Endothelial cell of umbilical vein (primary cell): ENCODE data around the gene LRRC3C. TPM values are rescaled to one million over a fixed set of nuclear protein-coding genes. Genes with fewer than 3 reads are reported as not detected.

Experiments used
- BruUV-seq: library from RNA; stranded (reverse); fragments of 400-500 nt; replicated peaks from 2 replicates; lab custom pipeline; 2021; lab: Mats Ljungman, UMichigan
- CTCF ChIA-PET: fragments of 300-600, 350-600 bp; sonication (Branson Sonifier 250); formaldehyde crosslinking; loops from one replicate; lab custom pipeline; 2021; ENCODE audit warnings: antibody characterized with exemption, inconsistent platforms; lab: Charles Lee
- POLR2A ChIA-PET: fragments of 300-600, 350-600 bp; sonication (Branson Sonifier 250); formaldehyde crosslinking; loops from one replicate; lab custom pipeline; 2021; ENCODE audit warnings: antibody characterized with exemption, inconsistent platforms; lab: Charles Lee
- DNase-seq: peaks from one replicate; pipeline ENCODE4 v3.0.0-alpha.2; 2011; ENCODE audit warnings: low read depth, low spot score
- FAIRE-seq: peaks from 2 replicates; lab custom pipeline; 2011; peaks lifted over from hg19 to GRCh38; lab: Jason Lieb, UNC
- H2AFZ ChIP-seq: 2 replicates; pipeline ENCODE4 v1.6.0; 2012; ENCODE audit warnings: low read depth, low read length, control low read depth, inconsistent platforms
- H3K27ac ChIP-seq: 2 replicates; pipeline ENCODE4 v1.5.1; 2011; ENCODE audit warnings: low read depth, mild to moderate bottlenecking, control low read depth, low read length, moderate library complexity; ENCODE audit not compliant: insufficient read depth
- H3K27me3 ChIP-seq, 2 experiments: 2 replicates each; pipeline versions ENCODE4 v1.6.0 to v1.6.1; 2011; ENCODE audit warnings: low read length in 2 of 2, mixed read lengths in 1 of 2; ENCODE audit not compliant: control insufficient read depth in 2 of 2, insufficient read depth in 2 of 2
- H3K36me3 ChIP-seq, 2 experiments: 2 replicates in 1 of 2; 3 replicates in 1 of 2; pipeline ENCODE4 v1.5.1; 2011; ENCODE audit warnings: low read length in 2 of 2, mild to moderate bottlenecking in 1 of 2, moderate library complexity in 1 of 2; ENCODE audit not compliant: control insufficient read depth in 2 of 2, insufficient read depth in 2 of 2; ENCODE audit errors: extremely low read depth in 1 of 2
- H3K4me1 ChIP-seq: 3 replicates; pipeline ENCODE4 v1.5.1; 2011; ENCODE audit warnings: mild to moderate bottlenecking, low read length; ENCODE audit not compliant: control insufficient read depth, insufficient read depth; ENCODE audit errors: extremely low read depth
- H3K4me2 ChIP-seq: 2 replicates; pipeline ENCODE4 v1.6.1; 2011; ENCODE audit warnings: low read length, control low read depth, mixed read lengths; ENCODE audit not compliant: insufficient read depth
- H3K4me3 ChIP-seq, 3 experiments: fragments of 200-600 bp in 1 of 3; sonication (generic), shearing (Covaris generic) in 1 of 3; replicated peaks in 1 of 3; 2 replicates each; pipeline ENCODE4 v1.5.1; 2011 to 2016; ENCODE audit warnings: control low read depth in 3 of 3, low read length in 3 of 3, mild to moderate bottlenecking in 2 of 3, inconsistent platforms in 1 of 3, low read depth in 1 of 3, moderate library complexity in 1 of 3; ENCODE audit not compliant: insufficient read depth in 1 of 3
- H3K79me2 ChIP-seq: 2 replicates; pipeline ENCODE4 v1.6.0; 2012; ENCODE audit warnings: low read length, inconsistent platforms; ENCODE audit not compliant: control insufficient read depth, insufficient read depth
- H3K9ac ChIP-seq: replicated peaks from 2 replicates; pipeline ENCODE3; 2011; ENCODE audit warnings: low read length, control low read depth; ENCODE audit not compliant: insufficient read depth; ENCODE audit errors: extremely low read depth
- H3K9me1 ChIP-seq: replicated peaks from 3 replicates; pipeline ENCODE4 v1.6.0; 2011; ENCODE audit warnings: mild to moderate bottlenecking, low read length; ENCODE audit not compliant: control insufficient read depth, insufficient read depth; ENCODE audit errors: extremely low read depth
- H3K9me3 ChIP-seq: replicated peaks from 2 replicates; pipeline ENCODE4 v1.5.1; 2012; ENCODE audit warnings: low read length, inconsistent platforms; ENCODE audit not compliant: control insufficient read depth, insufficient read depth
- H4K20me1 ChIP-seq: replicated peaks from 2 replicates; pipeline ENCODE3; 2011; ENCODE audit warnings: mild to moderate bottlenecking, low read length; ENCODE audit not compliant: control insufficient read depth, insufficient read depth; ENCODE audit errors: extremely low read depth
- CTCF ChIP-seq, 2 donors: IDR thresholded peaks; 1 replicate in 1 of 2; 2 replicates in 1 of 2; pipeline ENCODE4 v1.5.1; 2011; ENCODE audit warnings: low read length in 2 of 2, mild to moderate bottlenecking in 2 of 2, moderate library complexity in 2 of 2, control low read depth in 1 of 2, inconsistent platforms in 1 of 2, low read depth in 1 of 2; ENCODE audit not compliant: insufficient read depth in 1 of 2; ENCODE audit errors: extremely low read depth in 1 of 2
- EZH2 ChIP-seq: IDR thresholded peaks from 2 replicates; pipeline ENCODE4 v1.6.1; 2012; ENCODE audit warnings: borderline replicate concordance, low read depth, mild to moderate bottlenecking, moderate library complexity, low read length, inconsistent platforms; ENCODE audit not compliant: severe bottlenecking
- FOS ChIP-seq: IDR thresholded peaks from 2 replicates; pipeline ENCODE4 v1.6.1; 2011; ENCODE audit warnings: mild to moderate bottlenecking, low read length, moderate library complexity, borderline replicate concordance; ENCODE audit not compliant: insufficient read depth
- GATA2 ChIP-seq: IDR thresholded peaks from 2 replicates; pipeline ENCODE4 v1.7.0; 2011; ENCODE audit warnings: low read depth, mild to moderate bottlenecking, moderate library complexity, mixed read lengths, low read length; ENCODE audit not compliant: insufficient read length, insufficient read depth
- JUN ChIP-seq: IDR thresholded peaks from 2 replicates; pipeline ENCODE4 v1.6.1; 2011; ENCODE audit warnings: borderline replicate concordance, low read depth; ENCODE audit not compliant: insufficient read length, insufficient read depth
- MAX ChIP-seq: IDR thresholded peaks from 2 replicates; pipeline ENCODE4 v1.6.1; 2011; ENCODE audit not compliant: insufficient read depth, insufficient read length
- MYC ChIP-seq: IDR thresholded peaks from one replicate; pipeline ENCODE4 v1.6.1; 2011; ENCODE audit warnings: mild to moderate bottlenecking, low read depth, low read length
- POLR2A ChIP-seq: IDR thresholded peaks from 2 replicates; pipeline ENCODE4 v1.6.1; 2012; ENCODE audit warnings: low read depth, mild to moderate bottlenecking, control low read depth, low read length
- POLR2AphosphoS5 ChIP-seq: IDR thresholded peaks from 2 replicates; pipeline ENCODE4 v1.6.1; 2012; ENCODE audit warnings: low read depth, mild to moderate bottlenecking, control low read depth, low read length, moderate library complexity; ENCODE audit not compliant: insufficient read depth
- dilution Hi-C: fragments of 300-500 bp; cut with MboI; formaldehyde crosslinking; loops from one replicate; pipeline ENCODE4 v1.15.0; 2019; ENCODE audit warnings: low sequenced_read_pairs; ENCODE audit not compliant: extremely low pct_ligation_motif_present
- intact Hi-C: fragments of 100-400 bp; cut with micrococcal nuclease; formaldehyde crosslinking; loops from one replicate; pipeline ENCODE4 v1.10.0; 2022
- polyA plus RNA-seq, 4 experiments: library from polyadenylated mRNA; depleted of rRNA in 3 of 4; stranded (reverse) in 3 of 4; unstranded in 1 of 4; fragments of >200 nt; gene quantifications; 2 replicates each; pipeline versions ENCODE4 v1.2.1 to v1.2.3, GENCODE V29; 2011 to 2012; ENCODE audit warnings: missing spikeins in 1 of 4
- total RNA-seq: library from RNA; stranded (reverse); gene quantifications from 2 replicates; pipeline ENCODE4 v1.2.3, GENCODE V29; 2021

Gene LRRC3C
- total and polyA plus RNA-seq, 2 donors (not counting 3 experiments of a cell fraction or from before 2014, with no cell fraction given), result not detected

DNA sequence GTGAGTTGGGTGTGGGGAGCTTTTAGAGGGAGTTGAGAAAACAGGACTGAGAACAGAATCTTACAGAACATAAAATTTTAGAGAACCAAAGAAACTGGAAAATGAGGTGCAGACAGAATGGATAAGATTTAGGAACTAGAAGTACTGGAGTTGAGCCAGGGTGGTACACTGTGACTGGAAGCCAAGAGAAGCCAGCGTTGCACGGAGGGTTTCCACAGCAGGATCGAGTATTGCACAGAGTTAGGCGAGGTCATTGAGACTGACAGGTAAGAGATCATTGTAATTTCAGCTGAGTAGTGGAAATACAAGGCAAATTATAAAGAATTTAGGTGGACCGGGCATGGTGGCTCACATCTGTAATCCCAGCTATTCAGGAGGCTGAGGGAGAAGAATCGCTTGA, 41.8 kb downstream of the LRRC3C start:
- POLR2A ChIA-PET, result no interaction called here
- H3K9me3 ChIP-seq, result no peaks in the 10 kb centered on the region
- CTCF ChIA-PET, result interaction anchor here (0.6 to 2.8 kb wide), 3 partner anchors 11 to 822 kb away, joined by 3 to 18 read pairs (median 6); no protein-coding TSS in a partner anchor

More for the DNA sequence above, 41.8 kb downstream of the LRRC3C start:
- Histone ChIP-seq H3K27ac (no peak overlapping the region), H3K79me2 (no peaks in the 10 kb centered on the region), H3K36me3 (no peaks in the 10 kb centered on the region), H3K4me1 (no peaks in the 10 kb centered on the region), H3K9ac (no peak overlapping the region), H3K27me3 (peaks cover 13 to 27% of the 10 kb centered on the region in 2 experiments), H4K20me1 (no peaks in the 10 kb centered on the region), H3K9me1 (no peaks in the 10 kb centered on the region), H2AFZ (no peak overlapping the region), H3K4me2 (no peak overlapping the region), H3K4me3 (no peak overlapping the region)
- intact Hi-C loops, result no loop called here
- dilution Hi-C loops, result no loop called here
- TF ChIP-seq POLR2AphosphoS5 (no peak), GATA2 (no peak), MYC (no peak), FOS (no peak), MAX (no peak), POLR2A (no peak), CTCF (IDR thresholded peaks at IDR 0.05; ENCODE audit: extremely low read depth in 1 of 2, insufficient read depth in 1 of 2, low read depth in 1 of 2, low read length in 2 of 2) (no peak), EZH2 (no peak), JUN (no peak)
- no peak for DNase-seq
- BruUV-seq, result no TSS peak
- FAIRE-seq, result no peak
